HG02943 (cell line): ENCODE results near the gene SLC7A9.
"Not testable (repeated sequence)": the region's sequence is repeated elsewhere in the genome, so short reads cannot be mapped to it uniquely, and the experiment has no call there.

Source experiments
- ATAC-seq: cut with Tn5 transposase; IDR thresholded peaks from one replicate; pipeline ENCODE4 v1.9.1; 2021; ENCODE audit warnings: mild to moderate bottlenecking, low read depth, moderate library complexity; ENCODE audit not compliant: unreplicated experiment

The SLC7A9 gene

DNA sequence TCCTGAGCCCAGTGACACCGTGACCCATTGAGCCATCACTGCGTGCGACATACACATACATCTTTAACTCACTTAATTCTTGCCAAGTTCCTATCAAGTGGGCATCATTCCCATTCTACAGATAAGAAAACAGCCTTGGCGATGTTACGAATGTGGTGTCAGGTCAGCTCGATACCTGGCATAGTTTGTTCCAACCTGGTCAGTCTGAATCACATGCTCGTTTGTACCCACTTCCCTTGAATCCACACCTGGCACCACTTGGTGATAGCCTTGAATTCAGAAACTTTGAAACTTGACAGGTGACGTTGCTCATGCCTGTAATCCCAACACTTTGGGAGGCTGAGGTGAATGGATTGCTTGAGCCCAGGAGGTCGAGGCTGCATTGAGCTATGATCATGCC lies 59.1 kb downstream of the SLC7A9 start:
- ATAC-seq: no peak

- no peak for ATAC-seq
Observed at GRCh38 chr19:32809754-32810153, 59.8 kb downstream of the SLC7A9 start.

GRCh38 chr19:32809254-32809653 lies 60.3 kb downstream of the SLC7A9 start:
- no peak for ATAC-seq

DNA sequence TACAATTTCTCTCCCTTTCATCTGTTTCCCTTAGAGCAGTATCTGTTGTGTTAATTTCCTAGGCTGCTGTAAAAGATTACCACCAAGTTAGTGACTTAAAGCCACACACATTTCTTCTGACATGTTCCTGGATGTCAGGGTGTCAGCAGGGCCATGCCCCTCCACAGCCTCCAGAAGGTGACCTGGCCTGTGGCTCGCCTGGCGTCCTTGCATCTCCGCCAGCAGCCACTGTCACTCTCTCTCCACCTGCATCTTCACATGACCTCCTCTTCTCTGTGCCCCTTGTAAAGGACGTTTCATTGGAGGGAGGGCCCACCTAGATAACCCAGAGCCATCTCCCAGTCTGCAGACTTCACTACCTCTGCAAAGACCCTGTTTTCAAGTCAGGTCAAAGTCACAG lies 61.3 kb downstream of the SLC7A9 start:
- ATAC-seq: no peak

DNA sequence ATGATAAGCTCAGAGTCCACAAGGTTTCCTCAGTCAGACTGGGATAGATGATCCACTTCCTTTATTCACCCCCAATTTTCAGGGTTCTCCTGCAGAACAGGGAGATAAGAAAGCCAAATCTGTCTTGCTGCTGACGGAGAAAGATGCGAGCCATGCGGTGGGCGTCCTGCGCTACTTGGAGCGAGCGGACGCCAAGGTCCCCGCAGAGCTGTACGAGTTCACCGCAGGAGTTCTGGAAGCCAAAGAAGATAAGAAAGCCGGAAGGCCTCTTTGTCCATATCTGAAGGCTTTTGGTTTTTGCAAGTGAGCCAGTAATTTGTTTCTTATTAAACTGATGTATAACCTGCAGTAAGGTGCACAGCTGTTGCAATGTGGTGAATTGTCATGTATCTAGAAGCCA lies 66.7 kb downstream of the SLC7A9 start:
- no peak for ATAC-seq

- ATAC-seq: no peak
Observed at GRCh38 chr19:32800754-32801153, 68.8 kb downstream of the SLC7A9 start.

DNA sequence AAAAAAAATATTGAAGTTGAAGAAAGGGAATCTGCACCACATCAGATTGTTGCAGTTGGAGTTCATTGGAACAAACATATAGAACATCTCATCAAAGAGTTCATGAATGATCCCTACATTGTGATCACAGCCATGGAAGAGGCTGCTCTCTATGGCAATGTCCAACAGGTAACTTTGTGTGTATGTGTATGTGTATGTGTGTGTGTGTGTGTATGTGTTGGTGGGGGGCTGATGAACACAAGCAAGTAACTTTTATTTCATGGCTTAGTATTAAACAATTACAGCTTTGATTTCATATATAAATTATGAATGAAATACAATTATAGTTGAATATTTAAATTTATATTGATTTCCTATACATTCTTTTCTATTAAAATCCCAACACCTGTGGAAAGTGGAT lies 69.4 kb downstream of the SLC7A9 start:
- ATAC-seq: no peak

- no peak for ATAC-seq
Observed at GRCh38 chr19:32798201-32798600, 71.4 kb downstream of the SLC7A9 start.

GRCh38 chr19:32789429-32789828 lies 80.1 kb downstream of the SLC7A9 start:
- ATAC-seq: no peak

DNA sequence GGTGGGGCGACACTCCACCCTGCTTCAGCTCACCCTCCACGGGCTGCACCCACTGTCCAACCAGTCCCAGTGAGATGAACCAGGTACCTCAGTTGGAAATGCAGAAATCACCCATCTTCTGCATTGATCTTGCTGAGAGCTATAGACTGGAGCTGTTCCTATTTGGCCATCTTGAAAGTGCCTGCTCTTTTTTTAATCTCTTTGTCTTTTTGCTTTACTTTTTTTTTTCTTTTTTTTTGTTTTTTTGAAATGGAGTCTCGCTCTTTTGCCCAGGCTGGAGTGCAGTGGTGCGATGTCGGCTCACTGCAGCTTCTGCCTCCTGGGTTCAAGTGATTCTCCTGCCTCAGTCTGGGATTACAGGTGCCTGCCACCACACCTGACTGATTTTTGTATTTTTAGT lies 81.7 kb downstream of the SLC7A9 start:
- ATAC-seq: not testable (repeated sequence)

- ATAC-seq: not testable (repeated sequence)
Observed at GRCh38 chr19:32787161-32787813, 82.3 kb downstream of the SLC7A9 start.

DNA sequence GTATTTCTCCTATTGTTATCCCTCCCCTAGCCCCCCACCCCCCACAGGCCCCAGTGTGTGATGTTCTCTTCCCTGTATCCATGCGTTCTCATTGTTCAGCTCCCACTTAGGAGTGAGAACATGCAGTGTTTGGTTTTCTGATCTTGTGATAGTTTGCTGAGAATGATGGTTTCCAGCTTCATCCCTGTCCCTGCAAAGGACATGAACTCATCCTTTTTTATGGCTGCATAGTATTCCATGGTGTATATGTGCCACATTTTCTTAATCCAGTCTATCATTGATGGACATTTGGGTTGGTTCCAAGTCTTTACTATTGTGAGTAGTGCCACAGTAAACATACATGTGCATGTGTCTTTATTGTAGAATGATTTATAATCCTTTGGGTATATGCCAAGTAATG lies 87.5 kb downstream of the SLC7A9 start:
- ATAC-seq: not testable (repeated sequence)

DNA sequence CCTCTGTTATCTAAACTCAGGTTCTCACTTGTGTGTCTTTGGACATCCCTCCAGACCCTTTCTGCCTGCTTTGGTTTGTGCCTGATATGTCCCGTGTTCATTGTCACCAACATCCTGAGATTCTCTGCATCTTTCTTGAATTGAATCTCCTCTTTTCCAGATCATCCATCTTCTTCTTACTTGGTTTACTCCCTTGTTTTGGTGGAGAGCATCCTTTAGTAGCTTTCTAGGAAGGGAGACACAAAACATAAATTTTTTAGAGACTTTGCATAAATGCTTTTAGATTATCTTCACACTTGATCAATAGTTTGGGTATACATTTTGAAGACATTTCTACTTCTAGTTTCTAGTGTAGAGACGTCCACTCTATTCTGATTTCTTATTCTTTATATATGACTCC lies 88.3 kb downstream of the SLC7A9 start:
- no peak for ATAC-seq
